BLaER1 (cell line): ENCODE results near the gene QSOX1.

ENCODE experiments used
- H3K27ac ChIP-seq: shearing (Covaris generic); formaldehyde crosslinking; 2 replicates; pipeline ENCODE4 v1.8.1; 2022
- H3K27me3 ChIP-seq: shearing (Covaris generic); formaldehyde crosslinking; 2 replicates; pipeline ENCODE4 v1.8.1; 2022
- H3K36me3 ChIP-seq: shearing (Covaris generic); formaldehyde crosslinking; 2 replicates; pipeline ENCODE4 v1.8.1; 2022
- H3K4me1 ChIP-seq: shearing (Covaris generic); formaldehyde crosslinking; 2 replicates; pipeline ENCODE4 v1.8.1; 2022
- H3K4me2 ChIP-seq: shearing (Covaris generic); formaldehyde crosslinking; 2 replicates; pipeline ENCODE4 v1.8.1; 2022
- H3K4me3 ChIP-seq: shearing (Covaris generic); formaldehyde crosslinking; 2 replicates; pipeline ENCODE4 v1.8.1; 2022
- H3K9ac ChIP-seq: shearing (Covaris generic); formaldehyde crosslinking; 2 replicates; pipeline ENCODE4 v1.8.1; 2022
- H3K9me3 ChIP-seq: shearing (Covaris generic); formaldehyde crosslinking; 2 replicates; pipeline ENCODE4 v1.8.1; 2022
- H4K20me1 ChIP-seq: shearing (Covaris generic); formaldehyde crosslinking; 2 replicates; pipeline ENCODE4 v1.8.1; 2022
- Cebpa-rat ChIP-seq: shearing (Covaris generic); IDR thresholded peaks from 2 replicates; pipeline ENCODE4 v1.8.1; 2022

The QSOX1 gene

GRCh38 chr1:180252638-180253536, 98.2 kb downstream of the QSOX1 start:
- Histone ChIP-seq H3K9me3 (no peaks in the 10 kb centered on the region), H3K4me2 (no peak overlapping the region), H3K27me3 (no peaks in the 10 kb centered on the region), H3K4me3 (no peak overlapping the region), H3K27ac (no peak overlapping the region), H3K36me3 (no peaks in the 10 kb centered on the region), H3K4me1 (peaks cover 14% of the 10 kb centered on the region), H4K20me1 (peaks cover 5% of the 10 kb centered on the region; the same call in 1 of the 2 replicates), H3K9ac (no peak overlapping the region)
- TF ChIP-seq Cebpa-rat: no peak
